ENCODE data around the gene TMEM86A. TPM values are rescaled to one million over a fixed set of nuclear protein-coding genes. Genes with fewer than 3 reads are reported as not detected.
A peak's percentile ranks its signal among the peaks of the same experiment; 100 is the strongest.

Gene TMEM86A
- total and polyA plus RNA-seq, 2 of the 13 experiments (the other 11 are each of a cell fraction or from before 2014, with no cell fraction given), result 0.03 to 0.07 TPM

DNA sequence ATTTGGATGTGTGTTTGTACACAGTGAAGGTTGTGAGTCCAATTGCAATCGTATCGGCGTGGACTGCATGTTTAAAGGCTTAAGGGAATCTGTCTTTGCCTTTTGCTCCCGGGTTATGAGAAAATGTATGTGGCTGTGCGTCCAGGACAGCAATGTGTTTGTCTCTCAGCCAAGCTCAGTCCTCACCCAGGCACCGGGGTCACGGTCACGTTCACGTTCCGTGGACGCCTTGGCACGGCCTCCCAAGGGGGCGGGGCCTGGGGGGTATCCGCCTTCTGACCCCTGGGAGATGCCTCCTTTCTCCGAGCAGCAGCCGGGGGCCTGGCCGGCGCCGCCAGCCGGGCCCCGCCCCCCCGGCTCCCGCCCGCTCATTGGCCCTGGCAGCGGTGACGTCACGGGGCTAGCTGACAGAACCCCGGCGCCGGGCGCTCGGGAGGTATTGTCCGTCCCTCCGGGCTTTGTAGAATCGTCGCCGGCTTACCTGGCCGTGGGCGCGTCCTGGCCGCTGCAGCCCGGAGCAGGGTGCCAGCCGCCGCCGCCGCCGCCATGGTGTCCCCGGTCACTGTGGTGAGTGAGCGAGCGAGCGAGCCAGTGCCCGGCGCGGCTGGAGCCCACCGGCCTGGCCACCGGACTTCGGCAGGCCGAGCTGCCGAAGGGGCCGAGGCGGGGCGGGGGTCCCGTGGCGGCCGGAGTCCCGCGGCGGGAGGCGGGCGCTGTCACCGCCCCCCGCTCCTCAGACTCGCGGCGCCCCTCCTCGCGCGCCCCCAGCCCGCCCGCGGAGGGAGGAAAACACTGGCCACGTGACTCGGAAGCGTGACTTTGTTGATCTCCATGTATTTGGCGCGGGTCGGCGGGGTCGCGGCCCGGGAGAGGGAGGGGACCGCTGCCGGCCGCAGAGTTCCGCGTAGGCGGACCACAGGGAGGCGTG is at the start of gene TMEM86A (continued):
- TF ChIP-seq ZNF703 (CRISPR knock-in tag; IDR thresholded peaks at IDR 0.05; ENCODE audit: borderline replicate concordance) (no peak), MEIS1 (CRISPR knock-in tag; IDR thresholded peaks at IDR 0.05; ENCODE audit: borderline replicate concordance) (no peak), PAX8 (CRISPR knock-in tag; IDR thresholded peaks at IDR 0.05; ENCODE audit: borderline replicate concordance) (no peak), ZNF274 (CRISPR knock-in tag; IDR thresholded peaks at IDR 0.05) (0 out of 2 replicates have a peak, but pooled peaks have one; percentile 20), MTF2 (CRISPR knock-in tag; IDR thresholded peaks at IDR 0.05; ENCODE audit: borderline replicate concordance) (no peak), DNMT3B (CRISPR knock-in tag; conservative IDR thresholded peaks at IDR 0.05) (no peak), ZNF263 (CRISPR knock-in tag; IDR thresholded peaks at IDR 0.05) (no peak), MATR3 (CRISPR knock-in tag; IDR thresholded peaks at IDR 0.05) (no peak), ATAD3A (CRISPR knock-in tag; IDR thresholded peaks at IDR 0.05) (no peak), ZNF282 (IDR thresholded peaks at IDR 0.05; ENCODE audit: partially characterized antibody) (no peak), IKZF4 (CRISPR knock-in tag; IDR thresholded peaks at IDR 0.05; ENCODE audit: borderline replicate concordance, low read depth, not compliant biosample characterization) (no peak), ZNF317 (CRISPR knock-in tag; IDR thresholded peaks at IDR 0.05) (no peak)
- TF ChIP-seq, protein P1, sequence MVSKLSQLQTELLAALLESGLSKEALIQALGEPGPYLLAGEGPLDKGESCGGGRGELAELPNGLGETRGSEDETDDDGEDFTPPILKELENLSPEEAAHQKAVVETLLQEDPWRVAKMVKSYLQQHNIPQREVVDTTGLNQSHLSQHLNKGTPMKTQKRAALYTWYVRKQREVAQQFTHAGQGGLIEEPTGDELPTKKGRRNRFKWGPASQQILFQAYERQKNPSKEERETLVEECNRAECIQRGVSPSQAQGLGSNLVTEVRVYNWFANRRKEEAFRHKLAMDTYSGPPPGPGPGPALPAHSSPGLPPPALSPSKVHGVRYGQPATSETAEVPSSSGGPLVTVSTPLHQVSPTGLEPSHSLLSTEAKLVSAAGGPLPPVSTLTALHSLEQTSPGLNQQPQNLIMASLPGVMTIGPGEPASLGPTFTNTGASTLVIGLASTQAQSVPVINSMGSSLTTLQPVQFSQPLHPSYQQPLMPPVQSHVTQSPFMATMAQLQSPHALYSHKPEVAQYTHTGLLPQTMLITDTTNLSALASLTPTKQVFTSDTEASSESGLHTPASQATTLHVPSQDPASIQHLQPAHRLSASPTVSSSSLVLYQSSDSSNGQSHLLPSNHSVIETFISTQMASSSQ (IDR thresholded peaks at IDR 0.05; ENCODE audit: low read depth), result no peak
- TF ChIP-seq, protein P1 (CRISPR knock-in tag; IDR thresholded peaks at IDR 0.05; ENCODE audit: borderline replicate concordance), result no peak
- TF ChIP-seq, protein P2, sequence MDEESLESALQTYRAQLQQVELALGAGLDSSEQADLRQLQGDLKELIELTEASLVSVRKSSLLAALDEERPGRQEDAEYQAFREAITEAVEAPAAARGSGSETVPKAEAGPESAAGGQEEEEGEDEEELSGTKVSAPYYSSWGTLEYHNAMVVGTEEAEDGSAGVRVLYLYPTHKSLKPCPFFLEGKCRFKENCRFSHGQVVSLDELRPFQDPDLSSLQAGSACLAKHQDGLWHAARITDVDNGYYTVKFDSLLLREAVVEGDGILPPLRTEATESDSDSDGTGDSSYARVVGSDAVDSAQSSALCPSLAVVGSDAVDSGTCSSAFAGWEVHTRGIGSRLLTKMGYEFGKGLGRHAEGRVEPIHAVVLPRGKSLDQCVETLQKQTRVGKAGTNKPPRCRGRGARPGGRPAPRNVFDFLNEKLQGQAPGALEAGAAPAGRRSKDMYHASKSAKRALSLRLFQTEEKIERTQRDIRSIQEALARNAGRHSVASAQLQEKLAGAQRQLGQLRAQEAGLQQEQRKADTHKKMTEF (CRISPR knock-in tag; IDR thresholded peaks at IDR 0.05), result peak; percentile 30; the same call in 1 of the 2 replicates
- TF ChIP-seq, protein P3, sequence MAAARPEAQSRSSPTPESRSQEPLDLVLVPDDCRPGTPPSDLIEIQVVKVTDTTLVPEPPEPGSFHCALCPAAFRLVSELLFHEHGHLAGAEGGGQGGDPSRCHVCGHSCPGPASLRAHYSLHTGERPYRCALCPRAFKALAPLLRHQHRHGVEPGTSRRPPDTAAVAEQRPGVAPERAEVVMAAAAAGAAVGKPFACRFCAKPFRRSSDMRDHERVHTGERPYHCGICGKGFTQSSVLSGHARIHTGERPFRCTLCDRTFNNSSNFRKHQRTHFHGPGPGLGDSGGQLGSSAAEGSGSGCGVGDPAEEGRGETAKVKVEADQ (CRISPR knock-in tag; IDR thresholded peaks at IDR 0.05; ENCODE audit: borderline replicate concordance), result 0 out of 2 replicates have a peak, but pooled peaks have one; percentile 36
- TF ChIP-seq, protein P4, sequence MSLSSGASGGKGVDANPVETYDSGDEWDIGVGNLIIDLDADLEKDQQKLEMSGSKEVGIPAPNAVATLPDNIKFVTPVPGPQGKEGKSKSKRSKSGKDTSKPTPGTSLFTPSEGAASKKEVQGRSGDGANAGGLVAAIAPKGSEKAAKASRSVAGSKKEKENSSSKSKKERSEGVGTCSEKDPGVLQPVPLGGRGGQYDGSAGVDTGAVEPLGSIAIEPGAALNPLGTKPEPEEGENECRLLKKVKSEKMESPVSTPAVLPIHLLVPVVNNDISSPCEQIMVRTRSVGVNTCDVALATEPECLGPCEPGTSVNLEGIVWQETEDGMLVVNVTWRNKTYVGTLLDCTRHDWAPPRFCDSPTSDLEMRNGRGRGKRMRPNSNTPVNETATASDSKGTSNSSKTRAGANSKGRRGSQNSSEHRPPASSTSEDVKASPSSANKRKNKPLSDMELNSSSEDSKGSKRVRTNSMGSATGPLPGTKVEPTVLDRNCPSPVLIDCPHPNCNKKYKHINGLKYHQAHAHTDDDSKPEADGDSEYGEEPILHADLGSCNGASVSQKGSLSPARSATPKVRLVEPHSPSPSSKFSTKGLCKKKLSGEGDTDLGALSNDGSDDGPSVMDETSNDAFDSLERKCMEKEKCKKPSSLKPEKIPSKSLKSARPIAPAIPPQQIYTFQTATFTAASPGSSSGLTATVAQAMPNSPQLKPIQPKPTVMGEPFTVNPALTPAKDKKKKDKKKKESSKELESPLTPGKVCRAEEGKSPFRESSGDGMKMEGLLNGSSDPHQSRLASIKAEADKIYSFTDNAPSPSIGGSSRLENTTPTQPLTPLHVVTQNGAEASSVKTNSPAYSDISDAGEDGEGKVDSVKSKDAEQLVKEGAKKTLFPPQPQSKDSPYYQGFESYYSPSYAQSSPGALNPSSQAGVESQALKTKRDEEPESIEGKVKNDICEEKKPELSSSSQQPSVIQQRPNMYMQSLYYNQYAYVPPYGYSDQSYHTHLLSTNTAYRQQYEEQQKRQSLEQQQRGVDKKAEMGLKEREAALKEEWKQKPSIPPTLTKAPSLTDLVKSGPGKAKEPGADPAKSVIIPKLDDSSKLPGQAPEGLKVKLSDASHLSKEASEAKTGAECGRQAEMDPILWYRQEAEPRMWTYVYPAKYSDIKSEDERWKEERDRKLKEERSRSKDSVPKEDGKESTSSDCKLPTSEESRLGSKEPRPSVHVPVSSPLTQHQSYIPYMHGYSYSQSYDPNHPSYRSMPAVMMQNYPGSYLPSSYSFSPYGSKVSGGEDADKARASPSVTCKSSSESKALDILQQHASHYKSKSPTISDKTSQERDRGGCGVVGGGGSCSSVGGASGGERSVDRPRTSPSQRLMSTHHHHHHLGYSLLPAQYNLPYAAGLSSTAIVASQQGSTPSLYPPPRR (CRISPR knock-in tag; IDR thresholded peaks at IDR 0.05; ENCODE audit: borderline replicate concordance), result peak; percentile 18; the same call in 1 of the 2 replicates
